H1 (cell line): ENCODE data around the gene EVC2. TPM values are rescaled to one million over a fixed set of nuclear protein-coding genes. Genes with fewer than 3 reads are reported as not detected.

Source experiments
- CTCF ChIA-PET: fragments of 300-600 bp; sonication (Branson Sonifier 250); formaldehyde crosslinking; loops from one replicate; lab custom pipeline; 2021; ENCODE audit not compliant: partially characterized antibody; lab: Charles Lee
- POLR2A ChIA-PET: fragments of 300-600 bp; sonication (Branson Sonifier 250); formaldehyde crosslinking; loops from one replicate; lab custom pipeline; 2021; ENCODE audit warnings: inconsistent platforms; ENCODE audit not compliant: partially characterized antibody; lab: Charles Lee
- DNase-seq, 2 experiments: peaks; one replicate each; pipeline versions ENCODE4 v3.0.0 to v3.0.0-alpha.2; 2010 to 2022; ENCODE audit warnings: low spot score in 2 of 2, low read depth in 1 of 2, mixed read lengths in 1 of 2
- FAIRE-seq: peaks from 2 replicates; lab custom pipeline; 2011; peaks lifted over from hg19 to GRCh38; lab: Jason Lieb, UNC
- H2AFZ ChIP-seq: 2 replicates; pipeline ENCODE4 v1.8.1; 2012; ENCODE audit warnings: low read length, inconsistent platforms
- H2AK5ac ChIP-seq: 2 replicates; pipeline ENCODE4 v1.6.1; 2013; ENCODE audit warnings: low read depth, low read length
- H2BK120ac ChIP-seq: replicated peaks from 2 replicates; pipeline ENCODE3; 2013; ENCODE audit warnings: low read depth, low read length, inconsistent platforms
- H2BK12ac ChIP-seq: 2 replicates; pipeline ENCODE4 v1.6.1; 2013; ENCODE audit warnings: low read depth, low read length
- H2BK15ac ChIP-seq: 2 replicates; pipeline ENCODE4 v1.6.1; 2013; ENCODE audit warnings: low read length
- H2BK20ac ChIP-seq: 2 replicates; pipeline ENCODE4 v1.6.1; 2013; ENCODE audit warnings: low read length
- H2BK5ac ChIP-seq: 2 replicates; pipeline ENCODE4 v1.6.1; 2013; ENCODE audit warnings: low read depth, low read length
- H3K14ac ChIP-seq: 2 replicates; pipeline ENCODE4 v1.6.1; 2013; ENCODE audit warnings: inconsistent platforms; ENCODE audit not compliant: insufficient read length
- H3K18ac ChIP-seq: 2 replicates; pipeline ENCODE4 v1.6.1; 2013; ENCODE audit warnings: low read length; ENCODE audit errors: extremely low read depth
- H3K23ac ChIP-seq: 2 replicates; pipeline ENCODE4 v1.6.1; 2013; ENCODE audit warnings: inconsistent platforms; ENCODE audit not compliant: insufficient read length
- H3K23me2 ChIP-seq: 2 replicates; pipeline ENCODE4 v1.6.1; 2013; ENCODE audit warnings: low read depth, low read length
- H3K27ac ChIP-seq: 2 replicates; pipeline ENCODE4 v1.6.1; 2011; ENCODE audit warnings: low read depth, low read length, inconsistent platforms
- H3K27me3 ChIP-seq, 4 experiments: replicated peaks in 1 of 4; 1 replicate in 1 of 4; 2 replicates in 3 of 4; pipeline versions ENCODE4 v1.6.1 to v1.8.1; 2011 to 2013; ENCODE audit warnings: low read length in 3 of 4, mild to moderate bottlenecking in 3 of 4, inconsistent platforms in 2 of 4, mixed read lengths in 2 of 4, moderate library complexity in 1 of 4; ENCODE audit not compliant: control insufficient read depth in 3 of 4, insufficient read depth in 3 of 4; ENCODE audit errors: extremely low read depth in 1 of 4
- H3K36me3 ChIP-seq, 4 experiments: 2 replicates each; pipeline versions ENCODE4 v1.6.1 to v1.8.1; 2011 to 2013; ENCODE audit warnings: mild to moderate bottlenecking in 4 of 4, low read length in 3 of 4, moderate library complexity in 2 of 4, control low read depth in 1 of 4, inconsistent platforms in 1 of 4; ENCODE audit not compliant: insufficient read depth in 4 of 4, control insufficient read depth in 2 of 4
- H3K4ac ChIP-seq: replicated peaks from 2 replicates; pipeline ENCODE3; 2013; ENCODE audit warnings: low read length, low read depth, mixed read lengths, inconsistent platforms; ENCODE audit not compliant: insufficient read length
- H3K4me1 ChIP-seq, 4 experiments: replicated peaks in 1 of 4; 1 replicate in 1 of 4; 2 replicates in 3 of 4; pipeline versions ENCODE4 v1.6.1 to v1.8.1; 2011 to 2013; ENCODE audit warnings: low read length in 3 of 4, inconsistent platforms in 2 of 4, mixed read lengths in 1 of 4; ENCODE audit not compliant: insufficient read depth in 4 of 4, control insufficient read depth in 3 of 4
- H3K4me2 ChIP-seq, 2 experiments: 2 replicates each; pipeline versions ENCODE4 v1.6.1 to v1.8.1; 2011 to 2013; ENCODE audit warnings: low read depth in 2 of 2, low read length in 2 of 2, control low read depth in 1 of 2, inconsistent platforms in 1 of 2, mild to moderate bottlenecking in 1 of 2; ENCODE audit not compliant: insufficient read depth in 1 of 2
- H3K4me3 ChIP-seq, 4 experiments: fragments of 200-600, 300-600 bp in 1 of 4; sonication (generic), shearing (Covaris generic), sonication (Bioruptor Twin) in 1 of 4; 2 replicates each; pipeline versions ENCODE4 v1.5.1 to v1.8.1; 2011 to 2016; ENCODE audit warnings: low read length in 4 of 4, low read depth in 3 of 4, control low read depth in 2 of 4, inconsistent platforms in 2 of 4, mild to moderate bottlenecking in 2 of 4, mixed read lengths in 1 of 4, moderate library complexity in 1 of 4; ENCODE audit not compliant: insufficient read depth in 2 of 4; ENCODE audit errors: extremely low read depth in 1 of 4
- H3K56ac ChIP-seq: replicated peaks from 2 replicates; pipeline ENCODE3; 2013; ENCODE audit warnings: low read depth, mild to moderate bottlenecking, mixed read lengths, low read length, inconsistent platforms; ENCODE audit not compliant: insufficient read length
- H3K79me1 ChIP-seq: 2 replicates; pipeline ENCODE4 v1.6.1; 2013; ENCODE audit warnings: low read depth, low read length, control low read depth
- H3K79me2 ChIP-seq, 2 experiments: 2 replicates each; pipeline versions ENCODE4 v1.6.1 to v1.8.1; 2012 to 2013; ENCODE audit warnings: low read length in 2 of 2, mild to moderate bottlenecking in 2 of 2, inconsistent platforms in 1 of 2; ENCODE audit not compliant: insufficient read depth in 2 of 2, control insufficient read depth in 1 of 2
- H3K9ac ChIP-seq, 4 experiments: replicated peaks in 1 of 4; 1 replicate in 1 of 4; 2 replicates in 3 of 4; pipeline versions ENCODE4 v1.6.1 to v1.8.1; 2011 to 2013; ENCODE audit warnings: low read depth in 3 of 4, low read length in 3 of 4, control low read depth in 2 of 4, mild to moderate bottlenecking in 2 of 4, moderate library complexity in 2 of 4, inconsistent platforms in 1 of 4; ENCODE audit errors: extremely low read depth in 1 of 4
- H3K9me3 ChIP-seq, 2 experiments: 2 replicates each; pipeline versions ENCODE4 v1.6.1 to v1.8.1; 2012 to 2013; ENCODE audit warnings: mild to moderate bottlenecking in 2 of 2, moderate library complexity in 2 of 2, control low read depth in 1 of 2, inconsistent platforms in 1 of 2, low read depth in 1 of 2, low read length in 1 of 2, mixed read lengths in 1 of 2; ENCODE audit not compliant: insufficient read depth in 2 of 2
- H4K20me1 ChIP-seq, 2 experiments: replicated peaks in 1 of 2; 2 replicates each; pipeline versions ENCODE3 to v1.8.1; 2011 to 2013; ENCODE audit warnings: inconsistent platforms in 2 of 2, low read length in 2 of 2, mild to moderate bottlenecking in 1 of 2; ENCODE audit not compliant: insufficient read depth in 2 of 2, control insufficient read depth in 1 of 2
- H4K5ac ChIP-seq: 2 replicates; pipeline ENCODE4 v1.6.1; 2013; ENCODE audit warnings: low read length, low read depth, mixed read lengths, inconsistent platforms; ENCODE audit not compliant: insufficient read length
- H4K8ac ChIP-seq: 2 replicates; pipeline ENCODE4 v1.8.0; 2013; ENCODE audit warnings: mild to moderate bottlenecking, moderate library complexity, low read length, inconsistent platforms; ENCODE audit not compliant: insufficient read depth; ENCODE audit errors: extremely low read depth
- H4K91ac ChIP-seq: replicated peaks from 2 replicates; pipeline ENCODE3; 2013; ENCODE audit warnings: low read length, mixed read lengths, inconsistent platforms; ENCODE audit not compliant: insufficient read length
- ASH2L ChIP-seq: fragments of 200-600, 300-600 bp; sonication (generic); IDR thresholded peaks from one replicate; pipeline ENCODE4 v1.7.1; 2017; ENCODE audit warnings: low read length
- CEBPB ChIP-seq: IDR thresholded peaks from 2 replicates; pipeline ENCODE4 v1.6.1; 2012; ENCODE audit warnings: low read depth, low read length
- GABPA ChIP-seq: IDR thresholded peaks from 2 replicates; pipeline ENCODE4 v1.6.1; 2011; ENCODE audit warnings: mild to moderate bottlenecking, low read length, moderate library complexity, borderline replicate concordance; ENCODE audit not compliant: insufficient read depth
- SP1 ChIP-seq: IDR thresholded peaks from 2 replicates; pipeline ENCODE4 v1.6.1; 2011; ENCODE audit warnings: low read depth, low read length
- WGBS, 2 experiments: shearing (Covaris generic) in 1 of 2; methylation state at CpG; one replicate each; pipeline versions ENCODE4 v1.1.6 to v1.1.7; 2013 to 2015; ENCODE audit warnings: low lambda C conversion rate in 2 of 2, mixed read lengths in 2 of 2, inconsistent platforms in 1 of 2, low coverage in 1 of 2, missing lambda C conversion rate in 1 of 2; ENCODE audit not compliant: insufficient replicate concordance in 2 of 2, insufficient coverage in 1 of 2, insufficient read length in 1 of 2; ENCODE audit errors: extremely low coverage in 1 of 2, missing lambda C conversion rate in 1 of 2; 5-methylcytosine and 5-hydroxymethylcytosine counted together
- polyA plus RNA-seq, 7 experiments: library from polyadenylated mRNA; depleted of rRNA in 3 of 7; stranded (reverse) in 5 of 7; unstranded in 2 of 7; fragments of >200 nt in 5 of 7; fragments of 200-250 nt in 2 of 7; gene quantifications; 1 replicate in 5 of 7; 2 replicates in 1 of 7; 4 replicates in 1 of 7; pipeline versions ENCODE4 v1.2.1 to v1.2.3, GENCODE V29; 2011 to 2013; ENCODE audit warnings: missing spikeins in 2 of 7, mixed read lengths in 2 of 7
- total RNA-seq: library from RNA; stranded (reverse); fragmentation: NEBNext Ultra II Directional; extraction: Animal tissue kit (Norgen Biotek cat#: 25700); gene quantifications from 2 replicates; pipeline ENCODE4 v1.2.1, GENCODE V29; 2021

The EVC2 gene
- total and polyA plus RNA-seq, 2 of the 8 experiments (the other 6 are each of a cell fraction or from before 2014, with no cell fraction given), result 0.73 to 5.9 TPM

- H3K36me3 ChIP-seq, result peaks cover 0 to 19% (median 8%) of the 10 kb centered on the region in 4 experiments; a peak in 7 of 8 replicates
- H3K4ac ChIP-seq, result no peak overlapping the region
- FAIRE-seq (no peak), DNase-seq (no peak)
- ChIA-PET CTCF (interaction anchor here (0.6 to 2.1 kb wide), 9 partner anchors 10 to 282 kb away, joined by 3 to 8 read pairs (median 4); no protein-coding TSS in a partner anchor), POLR2A (no interaction called here)
- H2BK20ac ChIP-seq, result no peak overlapping the region
- no peaks in the 10 kb centered on the region for H3K79me2 ChIP-seq
- H3K4me1 ChIP-seq, result no peaks in the 10 kb centered on the region
- H2AK5ac ChIP-seq, result no peak overlapping the region
- H3K79me1 ChIP-seq, result no peaks in the 10 kb centered on the region
- no peak overlapping the region for H2BK12ac ChIP-seq
- H2BK5ac ChIP-seq, result no peak overlapping the region
- no peak overlapping the region for H2BK120ac ChIP-seq
- H2BK15ac ChIP-seq, result no peak overlapping the region
- H3K27ac ChIP-seq, result no peak overlapping the region
- no peak overlapping the region for H3K23ac ChIP-seq
- no peak overlapping the region for H4K8ac ChIP-seq
- peaks cover 1% of the 10 kb centered on the region; the same call in 1 of the 2 replicates for H3K23me2 ChIP-seq
- no peaks in the 10 kb centered on the region for H3K27me3 ChIP-seq
- no peak overlapping the region for H3K4me2 ChIP-seq
- 0 out of 4 replicates have a peak, but pooled peaks cover 0 to 1% of the 10 kb centered on the region in 2 experiments for H3K9me3 ChIP-seq
- no peak overlapping the region for H2AFZ ChIP-seq
- H3K4me3 ChIP-seq, result no peak overlapping the region
- H4K5ac ChIP-seq, result no peak overlapping the region
- H3K56ac ChIP-seq, result no peak overlapping the region
- H3K14ac ChIP-seq, result no peak overlapping the region
- no peak overlapping the region for H3K18ac ChIP-seq
- no peak for TF ChIP-seq CEBPB
- TF ChIP-seq ASH2L, result no peak
- no peak for TF ChIP-seq GABPA
- no peak for TF ChIP-seq SP1
- 94% methylated on average over 2 of the region's 2 CpGs; no CpG with 5 or more reads in 1 of the 2 experiments for WGBS, 2 experiments
- H4K20me1 ChIP-seq, result no peaks in the 10 kb centered on the region
- H4K91ac ChIP-seq, result no peak overlapping the region
- no peak overlapping the region for H3K9ac ChIP-seq
Measured at GRCh38 chr4:5738061-5738460, 29.7 kb upstream of the EVC2 start.
